NCI-H748 (cell line): ENCODE data around the gene KRT8.

Source experiments
- DNase-seq: peaks from one replicate; lab custom pipeline; 2025; ENCODE audit not compliant: unreplicated experiment; lab: John Stamatoyannopoulos, UW

The KRT8 gene

GRCh38 chr12:52904509-52905300 is at the start of gene KRT8:
KRT8 (minus strand) TSS chr12:52905076; CDS start chr12:52904981, 95 bp downstream.
- DNase-seq = peak; percentile 61

- DNase-seq = no peak
Measured at GRCh38 chr12:52953181-52953841, 48.4 kb upstream of the KRT8 start.

- no peak for DNase-seq
Measured at GRCh38 chr12:52952076-52952801, 47.4 kb upstream of the KRT8 start.

GRCh38 chr12:52951640-52952039 is 46.8 kb upstream of the KRT8 start:
- no peak for DNase-seq

GRCh38 chr12:52951126-52951525 is 46.2 kb upstream of the KRT8 start:
- DNase-seq = no peak

GRCh38 chr12:52950553-52950952 is 45.7 kb upstream of the KRT8 start:
- no peak for DNase-seq

- peak; percentile 84 for DNase-seq
Measured at GRCh38 chr12:52949413-52950331, 44.8 kb upstream of the KRT8 start.

GRCh38 chr12:52947738-52948423 is 43.0 kb upstream of the KRT8 start:
- DNase-seq = no peak

GRCh38 chr12:52946797-52947547 is 42.1 kb upstream of the KRT8 start:
- DNase-seq = no peak

GRCh38 chr12:52946334-52946733 is 41.5 kb upstream of the KRT8 start:
- no peak for DNase-seq

GRCh38 chr12:52945389-52946232 is 40.7 kb upstream of the KRT8 start:
- no peak for DNase-seq

GRCh38 chr12:52944683-52945388 is 40.0 kb upstream of the KRT8 start:
- DNase-seq = no peak

- DNase-seq = peak; percentile 36
Measured at GRCh38 chr12:52942901-52943181, 38.0 kb upstream of the KRT8 start.

GRCh38 chr12:52942066-52942900 is 37.4 kb upstream of the KRT8 start:
- DNase-seq = no peak

- no peak for DNase-seq
Measured at GRCh38 chr12:52929538-52929937, 24.7 kb upstream of the KRT8 start.

- no peak for DNase-seq
Measured at GRCh38 chr12:52927964-52928363, 23.1 kb upstream of the KRT8 start.

- DNase-seq = no peak
Measured at GRCh38 chr12:52926596-52927234, 21.8 kb upstream of the KRT8 start.
